ENCODE data around the gene PABPC3.

The PABPC3 gene

DNA sequence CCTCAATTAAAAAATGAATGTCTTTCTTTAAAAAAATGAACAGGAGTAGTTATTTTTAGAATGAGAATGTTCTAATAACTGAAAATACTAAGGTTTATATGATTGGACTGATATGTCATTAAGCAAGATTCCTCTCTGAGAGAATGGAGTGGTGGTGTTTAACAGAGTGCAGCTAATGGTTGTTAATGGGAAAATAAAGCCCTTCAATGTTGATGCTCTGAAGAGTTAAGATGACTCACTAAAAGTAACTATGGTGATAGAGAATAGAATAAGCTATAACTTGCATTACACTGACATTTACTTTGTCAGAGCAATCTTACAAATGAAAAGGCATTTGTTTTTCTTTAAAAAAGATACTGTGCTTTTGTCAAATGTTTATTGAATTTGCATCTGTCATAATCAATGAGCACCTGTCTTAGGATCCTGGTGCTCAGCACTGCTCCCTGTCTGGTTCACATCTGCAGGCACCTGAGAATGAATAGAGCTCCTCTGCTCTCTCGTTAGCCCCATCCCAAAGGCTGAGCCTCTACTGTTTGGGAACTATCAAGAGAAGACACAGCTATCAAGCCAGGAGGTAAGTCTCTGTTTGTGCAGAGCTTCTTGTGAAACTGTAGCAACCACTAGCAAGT lies 15.1 kb downstream of the PABPC3 start:
- no peak overlapping the region for H3K4me3 ChIP-seq (ENCODE audit: low read depth in 1 of 2, low read length in 2 of 2)
- ATAC-seq (ENCODE audit: insufficient read depth, low read depth): no peak
- H3K27me3 ChIP-seq (ENCODE audit: insufficient read depth, low read length, poor library complexity): peaks cover 15% of the 10 kb centered on the region
- no peak for TF ChIP-seq EZH2 (IDR thresholded peaks at IDR 0.05; ENCODE audit: borderline replicate concordance, low read depth, low read length, severe bottlenecking)
- no peaks in the 10 kb centered on the region for H3K79me2 ChIP-seq (ENCODE audit: insufficient read depth, low read length)
- no peak overlapping the region for H3K9ac ChIP-seq (ENCODE audit: low read depth, low read length)
- H3K4me2 ChIP-seq (ENCODE audit: insufficient read depth, low read length): no peak overlapping the region
- H4K20me1 ChIP-seq (ENCODE audit: insufficient read depth, low read length): no peaks in the 10 kb centered on the region
- H3K9me3 ChIP-seq (ENCODE audit: insufficient read depth, low read length, severe bottlenecking): no peaks in the 10 kb centered on the region
- no peak overlapping the region for H2AFZ ChIP-seq (ENCODE audit: low read depth, low read length)
- no peaks in the 10 kb centered on the region for H3K4me1 ChIP-seq (ENCODE audit: insufficient read depth, low read length)
- no peak for DNase-seq
- H3K36me3 ChIP-seq (ENCODE audit: insufficient read depth, low read length): no peaks in the 10 kb centered on the region
- H3K27ac ChIP-seq (ENCODE audit: low read length): no peak overlapping the region

DNA sequence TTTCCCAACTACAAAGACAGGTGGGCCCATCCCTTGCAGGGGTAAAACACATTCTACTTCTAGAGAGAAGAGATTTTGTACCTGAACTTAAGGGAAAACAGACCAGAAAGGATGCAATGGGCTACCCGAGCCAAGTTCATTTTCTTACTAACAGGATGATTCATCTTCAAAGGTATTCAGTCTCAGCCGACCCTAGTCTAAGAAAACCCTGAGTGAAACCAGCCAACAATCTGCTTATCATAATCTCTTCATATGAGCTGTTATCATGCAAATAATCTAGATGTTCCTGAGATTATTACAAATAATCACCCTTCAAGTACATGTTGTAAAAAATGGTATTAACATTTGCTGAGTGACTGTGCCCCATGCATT lies 15.6 kb downstream of the PABPC3 start:
- no peak for DNase-seq
- no peak for ATAC-seq (ENCODE audit: insufficient read depth, low read depth)
- no peak overlapping the region for H3K4me3 ChIP-seq (ENCODE audit: low read depth in 1 of 2, low read length in 2 of 2)
- no peak overlapping the region for H2AFZ ChIP-seq (ENCODE audit: low read depth, low read length)
- H3K27me3 ChIP-seq (ENCODE audit: insufficient read depth, low read length, poor library complexity): peaks cover 15% of the 10 kb centered on the region
- H3K36me3 ChIP-seq (ENCODE audit: insufficient read depth, low read length): no peaks in the 10 kb centered on the region
- TF ChIP-seq EZH2 (IDR thresholded peaks at IDR 0.05; ENCODE audit: borderline replicate concordance, low read depth, low read length, severe bottlenecking): no peak
- TF ChIP-seq, protein P1, sequence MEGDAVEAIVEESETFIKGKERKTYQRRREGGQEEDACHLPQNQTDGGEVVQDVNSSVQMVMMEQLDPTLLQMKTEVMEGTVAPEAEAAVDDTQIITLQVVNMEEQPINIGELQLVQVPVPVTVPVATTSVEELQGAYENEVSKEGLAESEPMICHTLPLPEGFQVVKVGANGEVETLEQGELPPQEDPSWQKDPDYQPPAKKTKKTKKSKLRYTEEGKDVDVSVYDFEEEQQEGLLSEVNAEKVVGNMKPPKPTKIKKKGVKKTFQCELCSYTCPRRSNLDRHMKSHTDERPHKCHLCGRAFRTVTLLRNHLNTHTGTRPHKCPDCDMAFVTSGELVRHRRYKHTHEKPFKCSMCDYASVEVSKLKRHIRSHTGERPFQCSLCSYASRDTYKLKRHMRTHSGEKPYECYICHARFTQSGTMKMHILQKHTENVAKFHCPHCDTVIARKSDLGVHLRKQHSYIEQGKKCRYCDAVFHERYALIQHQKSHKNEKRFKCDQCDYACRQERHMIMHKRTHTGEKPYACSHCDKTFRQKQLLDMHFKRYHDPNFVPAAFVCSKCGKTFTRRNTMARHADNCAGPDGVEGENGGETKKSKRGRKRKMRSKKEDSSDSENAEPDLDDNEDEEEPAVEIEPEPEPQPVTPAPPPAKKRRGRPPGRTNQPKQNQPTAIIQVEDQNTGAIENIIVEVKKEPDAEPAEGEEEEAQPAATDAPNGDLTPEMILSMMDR (IDR thresholded peaks at IDR 0.05; ENCODE audit: borderline replicate concordance, extremely low read depth, low read length, poor library complexity, severe bottlenecking): no peak
- no peaks in the 10 kb centered on the region for H4K20me1 ChIP-seq (ENCODE audit: insufficient read depth, low read length)
- no peaks in the 10 kb centered on the region for H3K4me1 ChIP-seq (ENCODE audit: insufficient read depth, low read length)
- no peak overlapping the region for H3K4me2 ChIP-seq (ENCODE audit: insufficient read depth, low read length)
- no peaks in the 10 kb centered on the region for H3K9me3 ChIP-seq (ENCODE audit: insufficient read depth, low read length, severe bottlenecking)
- H3K79me2 ChIP-seq (ENCODE audit: insufficient read depth, low read length): no peaks in the 10 kb centered on the region
- no peak overlapping the region for H3K9ac ChIP-seq (ENCODE audit: low read depth, low read length)
- no peak overlapping the region for H3K27ac ChIP-seq (ENCODE audit: low read length)

DNA sequence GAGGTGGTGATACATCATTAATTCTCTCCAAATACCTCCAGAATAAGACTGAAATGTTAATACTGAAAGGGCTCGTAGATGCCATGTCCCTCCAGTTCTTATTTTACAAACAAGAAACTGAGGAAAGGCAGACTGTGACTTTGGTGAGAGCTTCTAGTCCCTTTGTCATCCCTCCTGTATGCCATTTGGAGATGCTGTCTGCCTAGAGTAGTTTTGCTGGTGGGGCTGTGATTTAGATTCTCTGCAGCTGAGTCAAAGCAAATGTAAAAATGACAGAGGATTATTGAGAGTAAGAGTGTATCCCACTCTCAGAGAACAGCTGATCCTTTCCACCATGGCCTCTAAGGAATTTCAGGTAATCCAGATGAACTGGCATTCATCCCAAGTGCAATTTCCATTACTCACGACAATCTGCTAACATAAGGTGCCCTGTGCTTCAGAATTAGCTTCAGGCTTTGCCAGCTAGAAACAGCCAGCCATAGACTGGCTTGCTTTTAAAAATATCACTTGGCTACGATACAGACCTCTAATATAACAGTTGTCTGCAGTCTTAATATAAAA lies 16.8 kb downstream of the PABPC3 start:
- H3K27ac ChIP-seq (ENCODE audit: low read length): no peak overlapping the region
- DNase-seq (no peak), ATAC-seq (ENCODE audit: insufficient read depth, low read depth) (no peak)
- no peaks in the 10 kb centered on the region for H3K9me3 ChIP-seq (ENCODE audit: insufficient read depth, low read length, severe bottlenecking)
- H3K27me3 ChIP-seq (ENCODE audit: insufficient read depth, low read length, poor library complexity): peaks cover 18% of the 10 kb centered on the region
- no peaks in the 10 kb centered on the region for H4K20me1 ChIP-seq (ENCODE audit: insufficient read depth, low read length)
- H3K79me2 ChIP-seq (ENCODE audit: insufficient read depth, low read length): no peaks in the 10 kb centered on the region
- H3K9ac ChIP-seq (ENCODE audit: low read depth, low read length): no peak overlapping the region
- no peak overlapping the region for H3K4me3 ChIP-seq (ENCODE audit: low read depth in 1 of 2, low read length in 2 of 2)
- H3K36me3 ChIP-seq (ENCODE audit: insufficient read depth, low read length): no peaks in the 10 kb centered on the region
- no peaks in the 10 kb centered on the region for H3K4me1 ChIP-seq (ENCODE audit: insufficient read depth, low read length)
- no peak overlapping the region for H3K4me2 ChIP-seq (ENCODE audit: insufficient read depth, low read length)
- TF ChIP-seq EZH2 (IDR thresholded peaks at IDR 0.05; ENCODE audit: borderline replicate concordance, low read depth, low read length, severe bottlenecking): no peak
- TF ChIP-seq, protein P1 (IDR thresholded peaks at IDR 0.05; ENCODE audit: borderline replicate concordance, extremely low read depth, low read length, poor library complexity, severe bottlenecking): no peak
- H2AFZ ChIP-seq (ENCODE audit: low read depth, low read length): no peak overlapping the region

DNA sequence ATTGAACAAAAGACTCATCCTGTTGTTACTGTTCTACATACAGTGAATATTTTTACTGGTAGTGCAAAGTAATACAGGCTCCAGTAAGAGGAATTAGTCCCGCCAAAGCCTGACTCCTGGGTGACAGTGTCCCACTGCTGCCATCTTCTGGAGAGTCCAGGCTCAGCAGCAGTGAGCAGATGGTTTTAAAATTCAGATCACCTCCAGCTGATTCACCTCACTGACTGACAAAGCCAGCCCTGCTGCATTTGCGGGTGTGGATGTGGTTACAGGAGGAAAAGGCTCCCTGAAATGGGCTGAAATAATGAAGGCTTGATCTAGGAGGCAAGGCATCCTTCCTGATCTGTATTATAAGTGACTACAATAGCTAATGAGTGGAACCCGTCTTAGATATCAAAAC lies 18.3 kb downstream of the PABPC3 start:
- Histone ChIP-seq H3K36me3 (ENCODE audit: insufficient read depth, low read length) (no peaks in the 10 kb centered on the region), H3K9ac (ENCODE audit: low read depth, low read length) (no peak overlapping the region), H3K27me3 (ENCODE audit: insufficient read depth, low read length, poor library complexity) (peaks cover 27% of the 10 kb centered on the region), H3K4me1 (ENCODE audit: insufficient read depth, low read length) (no peaks in the 10 kb centered on the region), H3K9me3 (ENCODE audit: insufficient read depth, low read length, severe bottlenecking) (no peaks in the 10 kb centered on the region), H3K27ac (ENCODE audit: low read length) (no peak overlapping the region), H3K4me3 (ENCODE audit: low read depth in 1 of 2, low read length in 2 of 2) (no peak overlapping the region), H3K4me2 (ENCODE audit: insufficient read depth, low read length) (no peak overlapping the region), H3K79me2 (ENCODE audit: insufficient read depth, low read length) (no peaks in the 10 kb centered on the region), H4K20me1 (ENCODE audit: insufficient read depth, low read length) (no peaks in the 10 kb centered on the region), H2AFZ (ENCODE audit: low read depth, low read length) (no peak overlapping the region)
- DNase-seq (peak; percentile 75), ATAC-seq (ENCODE audit: insufficient read depth, low read depth) (peak; percentile 95)
- TF ChIP-seq, protein P1 (IDR thresholded peaks at IDR 0.05; ENCODE audit: borderline replicate concordance, extremely low read depth, low read length, poor library complexity, severe bottlenecking): peak; percentile 93
- TF ChIP-seq EZH2 (IDR thresholded peaks at IDR 0.05; ENCODE audit: borderline replicate concordance, low read depth, low read length, severe bottlenecking): no peak
